GM12873 (cell line): ENCODE measurements around the gene RASA1.

Experiments used
- TF ChIP-seq, protein P1 (sequence below): IDR thresholded peaks from 2 replicates; pipeline ENCODE4 v1.5.1; 2012; ENCODE audit warnings: low read depth, mild to moderate bottlenecking, moderate library complexity, low read length, control low read depth; ENCODE audit not compliant: insufficient read depth; ENCODE audit errors: missing control alignments

Gene RASA1

DNA sequence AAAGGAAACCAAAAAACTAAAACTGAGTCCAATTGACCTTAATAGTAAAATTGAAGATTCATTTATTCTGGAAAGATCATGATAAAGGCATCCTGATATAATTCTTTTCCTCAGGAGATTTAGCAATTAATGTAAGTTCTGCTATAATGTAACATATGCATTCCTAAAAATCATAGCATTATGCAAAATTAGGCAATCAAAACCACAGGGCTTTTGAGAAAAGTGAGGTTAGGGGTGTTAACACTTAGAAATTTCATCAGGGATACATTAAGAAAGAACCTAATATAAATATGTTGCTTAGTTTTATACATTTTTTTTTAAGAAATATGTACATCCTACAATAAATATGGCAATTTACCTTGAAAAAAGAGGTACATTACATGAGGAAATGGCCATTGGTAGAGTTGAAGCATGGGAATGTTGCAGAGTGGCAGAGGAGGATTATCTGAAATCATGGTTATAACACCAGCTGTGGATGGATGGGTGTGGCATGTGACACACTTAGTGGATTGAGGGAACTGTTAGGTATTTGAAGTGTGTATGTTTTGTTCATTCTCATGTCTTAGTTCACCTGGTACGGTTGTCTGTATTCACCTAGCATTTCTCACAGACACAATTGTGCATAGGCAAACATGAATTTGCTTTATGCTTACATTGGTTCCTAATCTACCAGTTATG, 94.0 kb downstream of the RASA1 start:
- TF ChIP-seq, protein P1, sequence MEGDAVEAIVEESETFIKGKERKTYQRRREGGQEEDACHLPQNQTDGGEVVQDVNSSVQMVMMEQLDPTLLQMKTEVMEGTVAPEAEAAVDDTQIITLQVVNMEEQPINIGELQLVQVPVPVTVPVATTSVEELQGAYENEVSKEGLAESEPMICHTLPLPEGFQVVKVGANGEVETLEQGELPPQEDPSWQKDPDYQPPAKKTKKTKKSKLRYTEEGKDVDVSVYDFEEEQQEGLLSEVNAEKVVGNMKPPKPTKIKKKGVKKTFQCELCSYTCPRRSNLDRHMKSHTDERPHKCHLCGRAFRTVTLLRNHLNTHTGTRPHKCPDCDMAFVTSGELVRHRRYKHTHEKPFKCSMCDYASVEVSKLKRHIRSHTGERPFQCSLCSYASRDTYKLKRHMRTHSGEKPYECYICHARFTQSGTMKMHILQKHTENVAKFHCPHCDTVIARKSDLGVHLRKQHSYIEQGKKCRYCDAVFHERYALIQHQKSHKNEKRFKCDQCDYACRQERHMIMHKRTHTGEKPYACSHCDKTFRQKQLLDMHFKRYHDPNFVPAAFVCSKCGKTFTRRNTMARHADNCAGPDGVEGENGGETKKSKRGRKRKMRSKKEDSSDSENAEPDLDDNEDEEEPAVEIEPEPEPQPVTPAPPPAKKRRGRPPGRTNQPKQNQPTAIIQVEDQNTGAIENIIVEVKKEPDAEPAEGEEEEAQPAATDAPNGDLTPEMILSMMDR, result no peak

DNA sequence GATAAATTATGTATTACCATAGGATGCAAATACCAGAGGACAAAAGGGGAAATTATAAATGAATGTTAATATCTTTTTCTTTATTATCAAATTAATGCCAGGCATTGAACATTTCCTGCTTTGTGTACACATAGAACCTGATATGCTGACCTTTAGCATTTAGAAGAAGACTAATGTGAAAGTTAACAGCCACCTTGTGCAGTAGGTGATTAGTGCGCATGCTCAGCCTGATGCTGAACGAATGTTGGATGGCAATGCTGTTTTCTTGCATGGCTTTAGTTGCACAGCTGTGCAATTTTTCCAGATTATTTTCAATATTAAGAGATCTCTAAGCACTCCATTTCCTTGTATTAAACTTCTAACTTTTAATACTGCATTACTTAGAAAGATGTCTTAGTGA, 99.6 kb downstream of the RASA1 start:
- TF ChIP-seq, protein P1, result no peak

DNA sequence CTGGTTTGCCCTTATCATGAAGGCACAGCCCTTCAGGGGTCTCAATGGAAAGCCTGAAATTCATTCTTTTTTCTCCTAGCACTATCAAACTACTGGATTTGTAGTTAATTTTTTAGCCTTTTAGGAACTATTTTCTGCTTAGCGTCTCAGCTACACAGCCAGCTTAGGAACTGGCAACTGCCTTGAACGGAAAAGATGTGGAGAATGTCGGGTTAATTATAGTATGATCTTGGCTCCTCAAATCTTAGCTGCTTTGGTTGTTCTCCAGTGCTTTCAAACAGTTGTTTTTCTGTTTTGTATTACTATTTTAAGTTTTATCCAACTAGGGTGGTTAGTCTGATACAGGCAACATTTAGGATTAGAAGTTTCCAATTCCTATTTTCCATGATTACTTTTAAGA, 100.9 kb downstream of the RASA1 start:
- TF ChIP-seq, protein P1, result no peak

DNA sequence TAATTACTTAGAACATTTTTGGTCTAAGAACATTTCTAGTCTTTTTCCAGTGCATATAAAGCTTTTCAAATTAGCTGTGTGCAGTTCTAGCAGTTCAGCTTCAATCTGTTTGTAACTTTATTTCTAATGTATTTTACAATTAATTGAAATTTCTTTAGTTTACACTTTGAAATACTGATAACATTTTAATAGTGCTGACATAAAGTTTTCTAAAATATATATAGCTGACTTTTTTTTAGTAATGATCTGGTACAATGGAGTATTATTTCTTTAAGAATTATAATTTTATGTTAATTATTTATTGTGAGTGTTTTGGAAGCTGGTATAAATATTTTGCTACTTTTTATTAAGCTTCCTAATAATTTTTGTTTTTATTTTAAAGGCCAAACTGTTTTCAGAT, 101.7 kb downstream of the RASA1 start:
- TF ChIP-seq, protein P1, result no peak

DNA sequence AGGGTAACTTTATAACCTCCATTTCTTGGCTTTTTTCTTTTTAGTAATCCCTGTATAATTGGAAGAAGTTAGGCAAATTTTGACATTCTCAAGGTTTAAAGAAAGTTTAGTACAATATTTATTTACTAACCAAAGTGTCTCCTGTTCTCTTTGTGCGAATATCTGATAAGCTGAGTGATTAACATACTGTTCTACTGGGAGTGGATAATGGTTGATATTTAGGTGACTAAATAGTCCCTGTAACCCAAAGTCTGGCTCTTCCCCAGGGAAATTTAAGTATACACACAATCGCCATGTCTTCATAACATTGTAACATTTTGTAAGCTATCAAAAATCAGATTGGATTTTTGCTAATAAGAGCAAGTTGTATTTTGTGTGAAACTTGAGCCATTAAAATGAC, 105.0 kb downstream of the RASA1 start:
- TF ChIP-seq, protein P1, result no peak

DNA sequence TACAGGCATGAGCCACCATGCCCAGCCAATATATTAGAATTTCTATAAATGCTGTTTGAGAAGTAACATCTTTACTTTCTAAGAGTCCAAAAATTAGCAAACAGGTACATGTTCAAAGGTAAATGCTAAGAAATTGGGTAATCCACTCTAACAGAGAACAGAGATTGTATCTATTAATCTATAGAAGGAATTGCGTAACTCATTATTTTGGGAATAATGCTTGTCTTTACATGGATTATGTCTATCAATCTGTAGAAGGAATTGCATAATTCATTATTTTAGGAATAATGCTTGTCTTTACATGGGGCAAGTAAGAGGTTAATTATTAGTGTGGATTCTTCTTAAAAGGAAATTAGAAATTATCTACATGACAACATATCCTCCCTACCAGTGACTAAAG, 114.5 kb downstream of the RASA1 start:
- TF ChIP-seq, protein P1, result no peak

DNA sequence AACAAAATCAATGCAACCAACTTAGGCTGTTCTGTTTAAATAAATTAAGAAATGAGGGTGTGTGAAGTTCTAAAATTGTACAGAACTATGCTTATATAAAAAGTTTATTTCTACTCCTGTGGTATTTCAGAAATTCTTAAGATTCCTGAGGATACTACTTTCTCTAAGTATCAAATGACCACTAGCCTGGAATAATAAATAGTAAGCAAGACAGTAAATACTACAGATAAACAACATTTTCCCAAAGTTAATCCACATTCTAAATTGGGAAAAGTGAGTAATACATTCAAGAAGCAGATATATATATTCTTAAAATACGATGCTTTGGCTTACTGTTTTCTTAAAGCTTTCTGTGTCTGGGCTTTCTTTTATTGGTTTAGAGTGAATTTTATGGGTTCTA, 115.5 kb downstream of the RASA1 start:
- TF ChIP-seq, protein P1, result no peak

DNA sequence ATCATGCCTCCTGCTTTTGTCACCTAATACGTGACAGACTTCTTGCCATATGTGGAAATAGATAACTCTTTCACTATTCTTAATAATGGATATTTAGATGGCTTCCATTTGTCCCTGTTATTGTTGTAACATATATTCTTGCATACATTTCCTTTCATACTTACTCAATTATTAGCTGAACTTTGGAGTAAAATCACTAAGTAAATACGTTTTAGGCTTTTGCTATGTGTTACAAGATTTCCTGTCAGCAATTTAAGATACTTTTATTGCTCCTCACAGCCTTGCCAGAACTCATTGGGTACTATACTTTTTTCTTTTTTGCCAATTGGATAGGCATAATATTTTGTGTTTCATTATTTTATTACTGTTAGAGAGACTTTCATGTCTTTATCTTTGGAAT, 118.1 kb downstream of the RASA1 start:
- TF ChIP-seq, protein P1, result no peak
